Endothelial cell of umbilical vein (primary cell): Measurements from ENCODE around the gene SPDEF. TPM values are rescaled to one million over a fixed set of nuclear protein-coding genes. Genes with fewer than 3 reads are reported as not detected.

Experiments used
- BruUV-seq: library from RNA; stranded (reverse); fragments of 400-500 nt; replicated peaks from 2 replicates; lab custom pipeline; 2021; lab: Mats Ljungman, UMichigan
- CTCF ChIA-PET: fragments of 300-600, 350-600 bp; sonication (Branson Sonifier 250); formaldehyde crosslinking; loops from one replicate; lab custom pipeline; 2021; ENCODE audit warnings: antibody characterized with exemption, inconsistent platforms; lab: Charles Lee
- POLR2A ChIA-PET: fragments of 300-600, 350-600 bp; sonication (Branson Sonifier 250); formaldehyde crosslinking; loops from one replicate; lab custom pipeline; 2021; ENCODE audit warnings: antibody characterized with exemption, inconsistent platforms; lab: Charles Lee
- DNase-seq: peaks from one replicate; pipeline ENCODE4 v3.0.0-alpha.2; 2011; ENCODE audit warnings: low read depth, low spot score
- FAIRE-seq: peaks from 2 replicates; lab custom pipeline; 2011; peaks lifted over from hg19 to GRCh38; lab: Jason Lieb, UNC
- H2AFZ ChIP-seq: 2 replicates; pipeline ENCODE4 v1.6.0; 2012; ENCODE audit warnings: low read depth, low read length, control low read depth, inconsistent platforms
- H3K27ac ChIP-seq: 2 replicates; pipeline ENCODE4 v1.5.1; 2011; ENCODE audit warnings: low read depth, mild to moderate bottlenecking, control low read depth, low read length, moderate library complexity; ENCODE audit not compliant: insufficient read depth
- H3K27me3 ChIP-seq, 2 experiments: 2 replicates each; pipeline versions ENCODE4 v1.6.0 to v1.6.1; 2011; ENCODE audit warnings: low read length in 2 of 2, mixed read lengths in 1 of 2; ENCODE audit not compliant: control insufficient read depth in 2 of 2, insufficient read depth in 2 of 2
- H3K36me3 ChIP-seq, 2 experiments: 2 replicates in 1 of 2; 3 replicates in 1 of 2; pipeline ENCODE4 v1.5.1; 2011; ENCODE audit warnings: low read length in 2 of 2, mild to moderate bottlenecking in 1 of 2, moderate library complexity in 1 of 2; ENCODE audit not compliant: control insufficient read depth in 2 of 2, insufficient read depth in 2 of 2; ENCODE audit errors: extremely low read depth in 1 of 2
- H3K4me1 ChIP-seq: 3 replicates; pipeline ENCODE4 v1.5.1; 2011; ENCODE audit warnings: mild to moderate bottlenecking, low read length; ENCODE audit not compliant: control insufficient read depth, insufficient read depth; ENCODE audit errors: extremely low read depth
- H3K4me2 ChIP-seq: 2 replicates; pipeline ENCODE4 v1.6.1; 2011; ENCODE audit warnings: low read length, control low read depth, mixed read lengths; ENCODE audit not compliant: insufficient read depth
- H3K4me3 ChIP-seq, 3 experiments: fragments of 200-600 bp in 1 of 3; sonication (generic), shearing (Covaris generic) in 1 of 3; replicated peaks in 1 of 3; 2 replicates each; pipeline ENCODE4 v1.5.1; 2011 to 2016; ENCODE audit warnings: control low read depth in 3 of 3, low read length in 3 of 3, mild to moderate bottlenecking in 2 of 3, inconsistent platforms in 1 of 3, low read depth in 1 of 3, moderate library complexity in 1 of 3; ENCODE audit not compliant: insufficient read depth in 1 of 3
- H3K79me2 ChIP-seq: 2 replicates; pipeline ENCODE4 v1.6.0; 2012; ENCODE audit warnings: low read length, inconsistent platforms; ENCODE audit not compliant: control insufficient read depth, insufficient read depth
- H3K9ac ChIP-seq: replicated peaks from 2 replicates; pipeline ENCODE3; 2011; ENCODE audit warnings: low read length, control low read depth; ENCODE audit not compliant: insufficient read depth; ENCODE audit errors: extremely low read depth
- H3K9me1 ChIP-seq: replicated peaks from 3 replicates; pipeline ENCODE4 v1.6.0; 2011; ENCODE audit warnings: mild to moderate bottlenecking, low read length; ENCODE audit not compliant: control insufficient read depth, insufficient read depth; ENCODE audit errors: extremely low read depth
- H3K9me3 ChIP-seq: replicated peaks from 2 replicates; pipeline ENCODE4 v1.5.1; 2012; ENCODE audit warnings: low read length, inconsistent platforms; ENCODE audit not compliant: control insufficient read depth, insufficient read depth
- H4K20me1 ChIP-seq: replicated peaks from 2 replicates; pipeline ENCODE3; 2011; ENCODE audit warnings: mild to moderate bottlenecking, low read length; ENCODE audit not compliant: control insufficient read depth, insufficient read depth; ENCODE audit errors: extremely low read depth
- CTCF ChIP-seq, 2 donors: IDR thresholded peaks; 1 replicate in 1 of 2; 2 replicates in 1 of 2; pipeline ENCODE4 v1.5.1; 2011; ENCODE audit warnings: low read length in 2 of 2, mild to moderate bottlenecking in 2 of 2, moderate library complexity in 2 of 2, control low read depth in 1 of 2, inconsistent platforms in 1 of 2, low read depth in 1 of 2; ENCODE audit not compliant: insufficient read depth in 1 of 2; ENCODE audit errors: extremely low read depth in 1 of 2
- EZH2 ChIP-seq: IDR thresholded peaks from 2 replicates; pipeline ENCODE4 v1.6.1; 2012; ENCODE audit warnings: borderline replicate concordance, low read depth, mild to moderate bottlenecking, moderate library complexity, low read length, inconsistent platforms; ENCODE audit not compliant: severe bottlenecking
- FOS ChIP-seq: IDR thresholded peaks from 2 replicates; pipeline ENCODE4 v1.6.1; 2011; ENCODE audit warnings: mild to moderate bottlenecking, low read length, moderate library complexity, borderline replicate concordance; ENCODE audit not compliant: insufficient read depth
- GATA2 ChIP-seq: IDR thresholded peaks from 2 replicates; pipeline ENCODE4 v1.7.0; 2011; ENCODE audit warnings: low read depth, mild to moderate bottlenecking, moderate library complexity, mixed read lengths, low read length; ENCODE audit not compliant: insufficient read length, insufficient read depth
- JUN ChIP-seq: IDR thresholded peaks from 2 replicates; pipeline ENCODE4 v1.6.1; 2011; ENCODE audit warnings: borderline replicate concordance, low read depth; ENCODE audit not compliant: insufficient read length, insufficient read depth
- MYC ChIP-seq: IDR thresholded peaks from one replicate; pipeline ENCODE4 v1.6.1; 2011; ENCODE audit warnings: mild to moderate bottlenecking, low read depth, low read length
- POLR2A ChIP-seq: IDR thresholded peaks from 2 replicates; pipeline ENCODE4 v1.6.1; 2012; ENCODE audit warnings: low read depth, mild to moderate bottlenecking, control low read depth, low read length
- POLR2AphosphoS5 ChIP-seq: IDR thresholded peaks from 2 replicates; pipeline ENCODE4 v1.6.1; 2012; ENCODE audit warnings: low read depth, mild to moderate bottlenecking, control low read depth, low read length, moderate library complexity; ENCODE audit not compliant: insufficient read depth
- dilution Hi-C: fragments of 300-500 bp; cut with MboI; formaldehyde crosslinking; loops from one replicate; pipeline ENCODE4 v1.15.0; 2019; ENCODE audit warnings: low sequenced_read_pairs; ENCODE audit not compliant: extremely low pct_ligation_motif_present
- intact Hi-C: fragments of 100-400 bp; cut with micrococcal nuclease; formaldehyde crosslinking; loops from one replicate; pipeline ENCODE4 v1.10.0; 2022
- polyA plus RNA-seq, 4 experiments: library from polyadenylated mRNA; depleted of rRNA in 3 of 4; stranded (reverse) in 3 of 4; unstranded in 1 of 4; fragments of >200 nt; gene quantifications; 2 replicates each; pipeline versions ENCODE4 v1.2.1 to v1.2.3, GENCODE V29; 2011 to 2012; ENCODE audit warnings: missing spikeins in 1 of 4
- total RNA-seq: library from RNA; stranded (reverse); gene quantifications from 2 replicates; pipeline ENCODE4 v1.2.3, GENCODE V29; 2021
- TF ChIP-seq, protein P1 (sequence below): IDR thresholded peaks from 2 replicates; pipeline ENCODE4 v1.6.1; 2011; ENCODE audit not compliant: insufficient read depth, insufficient read length

Gene SPDEF
- total and polyA plus RNA-seq, 2 donors (not counting 3 experiments of a cell fraction or from before 2014, with no cell fraction given): not detected

DNA sequence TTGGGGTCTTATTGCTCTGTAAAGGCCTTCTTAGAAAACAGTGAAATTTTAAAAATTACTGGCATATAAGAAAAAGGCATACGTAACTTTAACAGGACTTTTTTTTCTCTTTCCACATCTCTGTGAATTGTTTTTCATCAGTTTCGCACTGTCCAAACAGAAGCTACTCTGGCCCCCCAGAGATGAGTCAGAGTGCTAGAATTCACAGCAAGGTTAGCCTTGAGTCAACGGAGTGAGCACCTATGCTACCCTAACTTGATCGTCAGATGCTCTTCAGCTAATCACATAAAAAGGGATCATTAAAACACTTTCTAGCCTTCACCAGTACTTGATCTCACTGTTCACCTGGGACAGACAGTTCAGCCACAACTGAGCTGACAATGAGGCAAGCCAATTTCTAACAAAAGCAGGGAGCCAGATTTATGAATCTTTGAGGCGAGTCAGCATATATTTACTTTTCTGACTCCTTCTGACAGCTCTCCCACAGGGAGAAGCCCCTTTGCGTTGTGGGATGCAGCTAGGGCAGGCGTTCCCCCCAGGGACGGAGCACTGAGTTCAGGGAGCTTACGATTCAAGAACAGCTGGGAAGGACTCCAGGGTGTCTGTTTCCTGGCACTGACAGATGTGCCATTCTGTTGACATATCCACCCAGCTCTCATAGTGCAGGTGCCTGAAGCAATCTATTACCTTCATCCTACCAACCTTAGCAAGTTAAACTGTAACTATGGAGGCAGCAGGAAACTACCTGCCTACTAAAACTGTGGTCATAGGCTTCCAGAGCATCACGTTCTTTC is 46.4 kb upstream of the SPDEF start:
- FAIRE-seq: no peak
- POLR2A ChIA-PET: no interaction called here

More for the DNA sequence above, 46.4 kb upstream of the SPDEF start:
- intact Hi-C loops (no loop called here), dilution Hi-C loops (no loop called here)
- TF ChIP-seq MYC: no peak
- no peak for TF ChIP-seq CTCF (IDR thresholded peaks at IDR 0.05; ENCODE audit: extremely low read depth in 1 of 2, insufficient read depth in 1 of 2, low read depth in 1 of 2, low read length in 2 of 2)
- TF ChIP-seq POLR2AphosphoS5: no peak
- no peak for TF ChIP-seq GATA2
- no peak for TF ChIP-seq JUN
- TF ChIP-seq, protein P1, sequence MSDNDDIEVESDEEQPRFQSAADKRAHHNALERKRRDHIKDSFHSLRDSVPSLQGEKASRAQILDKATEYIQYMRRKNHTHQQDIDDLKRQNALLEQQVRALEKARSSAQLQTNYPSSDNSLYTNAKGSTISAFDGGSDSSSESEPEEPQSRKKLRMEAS: no peak
- no peak for TF ChIP-seq FOS
- TF ChIP-seq EZH2: no peak
- TF ChIP-seq POLR2A: no peak
- DNase-seq: no peak
- Histone ChIP-seq H3K4me2 (no peak overlapping the region), H3K9ac (no peak overlapping the region), H3K4me1 (no peaks in the 10 kb centered on the region), H3K9me1 (no peaks in the 10 kb centered on the region), H3K36me3 (peaks cover 3% of the 10 kb centered on the region in 2 experiments), H3K9me3 (no peaks in the 10 kb centered on the region), H3K4me3 (no peak overlapping the region), H2AFZ (no peak overlapping the region), H3K79me2 (peaks cover 12% of the 10 kb centered on the region), H3K27me3 (no peaks in the 10 kb centered on the region), H4K20me1 (peaks cover 2% of the 10 kb centered on the region), H3K27ac (no peak overlapping the region)
- CTCF ChIA-PET: interaction anchor here (1.0 to 1.3 kb wide), 3 partner anchors 11 to 439 kb away, joined by 3 to 6 read pairs (median 5); no protein-coding TSS in a partner anchor
- BruUV-seq: no TSS peak
